Mucosa of descending colon (tissue), 3 donors: Measurements from ENCODE around the gene MFAP5. TPM values are rescaled to one million over a fixed set of nuclear protein-coding genes. Genes with fewer than 3 reads are reported as not detected.

Experiments used
- ATAC-seq: fragments of 200-7000 bp; cut with Tn5 transposase; one replicate; pipeline ENCODE4 v1.9.1; 2020; ENCODE audit warnings: mild to moderate bottlenecking, moderate library complexity
- DNase-seq, 3 donors: peaks; one replicate each; pipeline ENCODE4 v3.0.0-alpha.2; 2020
- H3K36me3 ChIP-seq: fragments of 200-600 bp; one replicate; pipeline ENCODE4 v1.8.0; 2021; ENCODE audit warnings: low read depth, mild to moderate bottlenecking
- H3K4me1 ChIP-seq: fragments of 200-600 bp; one replicate; pipeline ENCODE4 v1.8.0; 2021; ENCODE audit warnings: low read depth, mild to moderate bottlenecking
- H3K4me3 ChIP-seq: fragments of 200-600 bp; one replicate; pipeline ENCODE4 v1.8.0; 2021; ENCODE audit warnings: mild to moderate bottlenecking
- H3K9me3 ChIP-seq: fragments of 200-600 bp; one replicate; pipeline ENCODE4 v1.8.0; 2021; ENCODE audit warnings: mild to moderate bottlenecking
- CTCF ChIP-seq: fragments of 200-600 bp; IDR thresholded peaks from one replicate; pipeline ENCODE4 v1.8.0; 2022; ENCODE audit warnings: antibody characterized with exemption, mild to moderate bottlenecking
- intact Hi-C, 2 donors: fragments of 100-400 bp; cut with DNase I in 1 of 2; cut with micrococcal nuclease in 1 of 2; formaldehyde crosslinking; loops; one replicate each; pipeline versions ENCODE4 v1.11.0 to v1.11.1; 2022; cut with DNase I, micrococcal nuclease
- total RNA-seq, 3 donors: library from RNA; stranded (reverse); fragmentation: NEBNext Ultra II Directional in 2 of 3; extraction: Animal tissue kit (Norgen Biotek cat#: 25700) in 2 of 3; gene quantifications; one replicate each; pipeline versions ENCODE4 v1.2.1 to v1.2.4, GENCODE V29; 2021 to 2023
- donor health status: DM: no; HTN: no; CAD: no; lungs with moderate emphysema.
- donor health status: DM: no; HTN: no; CAD: no.
- donor health status: DM: no; HTN: yes; CAD: no.

MFAP5 gene
- total RNA-seq, 3 donors from 2014 or later: 10.7 to 43.1 (median 25.0) TPM

DNA sequence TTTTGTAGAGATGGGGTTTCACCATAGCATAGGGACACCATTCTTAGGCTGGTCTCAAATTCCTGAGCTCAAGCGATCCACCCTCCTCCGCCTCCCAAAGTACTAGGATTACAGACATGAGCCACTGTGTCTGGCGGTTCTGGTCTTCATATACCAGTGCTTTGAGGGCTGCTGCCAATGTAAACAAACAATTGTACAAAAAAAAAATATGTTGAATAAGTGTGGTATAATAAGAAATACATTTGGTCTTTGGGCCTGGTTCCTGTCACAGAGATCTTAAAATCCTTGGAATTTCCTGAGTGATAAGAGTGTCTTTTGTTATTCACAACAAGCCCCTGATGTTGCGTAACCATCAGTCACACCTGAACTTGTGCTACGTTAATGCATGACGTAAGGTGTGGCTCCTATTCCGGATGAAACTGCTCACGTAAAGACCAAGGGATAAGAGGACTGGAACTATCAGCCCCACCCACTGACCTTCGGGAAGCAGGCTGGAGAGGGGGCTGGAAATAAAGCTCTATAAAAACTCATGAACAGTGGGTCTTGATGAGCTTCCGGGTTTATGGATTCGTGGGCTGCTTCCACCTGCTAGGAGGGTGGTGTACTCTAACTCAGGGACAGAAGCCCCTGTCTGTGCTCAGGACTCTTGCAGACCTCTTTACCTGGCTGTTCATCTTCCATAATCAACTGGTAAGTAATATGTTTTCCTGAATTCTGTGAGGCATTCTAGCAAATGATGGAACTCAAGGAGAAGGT, 18.7 kb upstream of the MFAP5 start:
- Histone ChIP-seq H3K36me3 (no peaks in the 10 kb centered on the region), H3K4me1 (peaks cover 4% of the 10 kb centered on the region), H3K4me3 (no peak overlapping the region), H3K9me3 (no peaks in the 10 kb centered on the region)
- DNase-seq (peak in 1 of 3 donors; percentile 9), ATAC-seq (peak; percentile 45)
- intact Hi-C loops: loop anchor here (5.0 to 10.0 kb wide), 3 partner anchors 141 to 213 kb away; partner anchors contain the start of gene A2ML1 (in 2 of the 2)
- no peak for TF ChIP-seq CTCF

- Histone ChIP-seq H3K36me3 (no peaks in the 10 kb centered on the region), H3K4me1 (peaks cover 4% of the 10 kb centered on the region), H3K9me3 (no peaks in the 10 kb centered on the region), H3K4me3 (no peak overlapping the region)
- no peak for TF ChIP-seq CTCF
- DNase-seq (no peak), ATAC-seq (no peak)
- intact Hi-C loops: loop anchor here (5.0 to 10.0 kb wide), 3 partner anchors 142 to 214 kb away; partner anchors contain the start of gene A2ML1 (in 2 of the 2)
Measured at GRCh38 chr12:8680533-8680932, 17.9 kb upstream of the MFAP5 start.

DNA sequence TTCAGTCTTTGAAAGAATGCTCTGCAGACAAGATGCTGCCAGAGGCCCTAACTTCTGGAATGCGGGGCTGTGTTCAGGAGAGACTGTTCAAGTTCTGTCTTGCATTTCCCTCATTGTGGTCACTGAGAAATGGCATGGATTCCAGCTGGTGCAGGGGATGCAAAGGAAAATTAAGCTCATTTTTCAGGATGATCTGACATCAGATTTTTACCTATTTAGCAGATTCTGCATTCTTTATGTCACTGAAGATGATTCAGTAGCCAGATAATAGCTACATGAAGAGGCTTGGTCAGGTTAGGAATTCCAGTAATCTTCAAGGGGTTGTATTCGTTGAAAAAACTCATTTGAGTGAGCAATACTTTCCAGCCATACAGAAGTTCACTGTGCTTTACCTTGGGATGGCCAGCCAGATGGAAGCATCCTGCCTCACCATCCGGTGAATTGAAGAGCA, 16.1 kb upstream of the MFAP5 start:
- ATAC-seq: no peak
- peaks cover 4% of the 10 kb centered on the region for H3K4me1 ChIP-seq
- intact Hi-C loops: no loop called here

DNA sequence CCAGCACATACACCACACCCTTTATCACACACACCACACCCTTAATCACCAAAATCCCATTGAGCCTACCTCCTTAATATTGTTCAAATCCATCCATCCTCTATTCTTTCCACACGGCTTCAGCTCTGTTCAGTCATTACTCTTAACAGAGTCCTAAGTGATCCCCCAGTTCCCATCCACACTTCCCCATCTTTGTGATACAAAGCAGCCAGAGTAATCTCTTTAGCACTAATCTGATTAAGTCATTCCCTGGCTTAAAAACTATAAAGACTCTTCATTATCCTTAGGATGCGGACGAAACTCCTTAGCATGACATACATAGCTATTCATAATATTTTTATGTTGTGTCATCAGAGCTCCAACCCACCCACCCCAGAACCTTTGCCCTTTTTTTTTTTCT, 14.7 kb upstream of the MFAP5 start:
- intact Hi-C loops: no loop called here

More for the DNA sequence above, 16.1 kb upstream of the MFAP5 start:
- TF ChIP-seq CTCF: no peak
- no peak for DNase-seq
- H3K36me3 ChIP-seq: no peaks in the 10 kb centered on the region
- no peaks in the 10 kb centered on the region for H3K9me3 ChIP-seq
- H3K4me3 ChIP-seq: no peak overlapping the region

GRCh38 chr12:8676651-8677050, 14.0 kb upstream of the MFAP5 start:
- H3K9me3 ChIP-seq: no peaks in the 10 kb centered on the region
- TF ChIP-seq CTCF: no peak
- no peaks in the 10 kb centered on the region for H3K36me3 ChIP-seq
- DNase-seq (no peak), ATAC-seq (no peak)
- H3K4me3 ChIP-seq: no peak overlapping the region
- H3K4me1 ChIP-seq: peaks cover 4% of the 10 kb centered on the region
- intact Hi-C loops: no loop called here

More for the DNA sequence above, 14.7 kb upstream of the MFAP5 start:
- Histone ChIP-seq H3K9me3 (no peaks in the 10 kb centered on the region), H3K36me3 (no peaks in the 10 kb centered on the region), H3K4me1 (peaks cover 4% of the 10 kb centered on the region), H3K4me3 (no peak overlapping the region)
- ATAC-seq (no peak), DNase-seq (no peak)
- no peak for TF ChIP-seq CTCF
